HUES64 (cell line): ENCODE data around the gene TCP11L2.
A peak's percentile ranks its signal among the peaks of the same experiment; 100 is the strongest.

Experiments
- H3K27ac ChIP-seq: 2 replicates; pipeline ENCODE4 v1.7.0; 2013; ENCODE audit warnings: low read depth, low read length, inconsistent platforms
- H3K27me3 ChIP-seq: 2 replicates; pipeline ENCODE4 v1.6.1; 2013; ENCODE audit warnings: mild to moderate bottlenecking, low read length; ENCODE audit not compliant: insufficient read depth
- H3K36me3 ChIP-seq: 2 replicates; pipeline ENCODE4 v1.6.1; 2013; ENCODE audit warnings: mild to moderate bottlenecking, low read length; ENCODE audit not compliant: insufficient read depth
- H3K4me1 ChIP-seq: 2 replicates; pipeline ENCODE4 v1.6.1; 2013; ENCODE audit warnings: mild to moderate bottlenecking, low read length, moderate library complexity; ENCODE audit not compliant: insufficient read depth
- H3K4me3 ChIP-seq: 2 replicates; pipeline ENCODE4 v1.5.1; 2013; ENCODE audit warnings: mild to moderate bottlenecking, low read length, moderate library complexity
- H3K9ac ChIP-seq: 2 replicates; pipeline ENCODE4 v1.6.1; 2013; ENCODE audit warnings: mild to moderate bottlenecking, low read depth, low read length
- H3K9me3 ChIP-seq: 2 replicates; pipeline ENCODE4 v1.6.1; 2013; ENCODE audit warnings: low read depth, low read length; ENCODE audit not compliant: insufficient read depth
- WGBS: fragments of 150-250, 120-280 bp; methylation state at CpG from one replicate; pipeline ENCODE4 v1.1.7; 2013; ENCODE audit warnings: missing lambda C conversion rate; 5-methylcytosine and 5-hydroxymethylcytosine counted together

TCP11L2 gene

DNA sequence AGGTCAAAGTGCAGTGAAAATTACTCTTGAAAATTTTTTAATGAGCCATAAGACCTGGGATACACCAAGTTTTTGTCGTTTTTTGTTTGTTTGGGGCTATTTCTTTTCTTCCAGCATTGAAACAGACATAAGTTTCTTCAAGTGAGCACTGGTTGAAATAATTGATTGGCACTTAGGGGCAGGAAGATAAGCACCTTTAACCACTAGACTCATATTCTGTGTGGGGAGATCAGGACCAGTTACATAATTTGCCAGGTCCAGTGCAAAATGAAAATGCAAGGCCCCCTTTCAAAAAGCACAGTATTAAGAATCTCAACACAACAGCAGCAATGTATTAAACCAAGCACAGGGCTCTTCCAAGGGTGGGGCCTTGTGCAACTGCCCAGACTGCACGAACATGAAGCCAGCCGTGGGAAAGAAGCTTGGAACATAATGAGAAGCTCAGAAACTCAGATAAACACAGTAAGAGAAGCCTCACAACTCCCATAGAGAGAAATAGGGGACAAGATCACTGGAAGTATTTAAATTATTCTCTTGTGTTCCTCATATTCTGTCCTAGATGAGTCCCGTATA, 3.2 kb upstream of the TCP11L2 start:
- Histone ChIP-seq H3K27me3 (no peaks in the 10 kb centered on the region), H3K9ac (no peak overlapping the region), H3K36me3 (no peaks in the 10 kb centered on the region)

GRCh38 chr12:106300761-106301160, 1.8 kb upstream of the TCP11L2 start:
- Histone ChIP-seq H3K4me3 (no peak overlapping the region), H3K9ac (no peak overlapping the region), H3K27ac (no peak overlapping the region), H3K4me1 (peaks cover 17% of the 10 kb centered on the region), H3K36me3 (no peaks in the 10 kb centered on the region), H3K27me3 (no peaks in the 10 kb centered on the region), H3K9me3 (no peaks in the 10 kb centered on the region)
- WGBS = no CpG with 5 or more reads among the region's 1 CpG

More for the DNA sequence above, 3.2 kb upstream of the TCP11L2 start:
- WGBS = 85% methylated on average over 3 of the region's 4 CpGs
- no peak overlapping the region for H3K4me3 ChIP-seq
- no peaks in the 10 kb centered on the region for H3K9me3 ChIP-seq
- H3K4me1 ChIP-seq = peaks cover 12% of the 10 kb centered on the region
- no peak overlapping the region for H3K27ac ChIP-seq

GRCh38 chr12:106301241-106301610, 1.3 kb upstream of the TCP11L2 start:
- no peaks in the 10 kb centered on the region for H3K36me3 ChIP-seq
- peak overlapping the region; percentile 69 for H3K4me3 ChIP-seq
- no CpG with 5 or more reads among the region's 1 CpG for WGBS
- H3K27ac ChIP-seq = no peak overlapping the region; the same call in 1 of the 2 replicates
- no peak overlapping the region for H3K9ac ChIP-seq
- no peaks in the 10 kb centered on the region for H3K9me3 ChIP-seq
- H3K27me3 ChIP-seq = no peaks in the 10 kb centered on the region
- peaks cover 19% of the 10 kb centered on the region for H3K4me1 ChIP-seq

DNA sequence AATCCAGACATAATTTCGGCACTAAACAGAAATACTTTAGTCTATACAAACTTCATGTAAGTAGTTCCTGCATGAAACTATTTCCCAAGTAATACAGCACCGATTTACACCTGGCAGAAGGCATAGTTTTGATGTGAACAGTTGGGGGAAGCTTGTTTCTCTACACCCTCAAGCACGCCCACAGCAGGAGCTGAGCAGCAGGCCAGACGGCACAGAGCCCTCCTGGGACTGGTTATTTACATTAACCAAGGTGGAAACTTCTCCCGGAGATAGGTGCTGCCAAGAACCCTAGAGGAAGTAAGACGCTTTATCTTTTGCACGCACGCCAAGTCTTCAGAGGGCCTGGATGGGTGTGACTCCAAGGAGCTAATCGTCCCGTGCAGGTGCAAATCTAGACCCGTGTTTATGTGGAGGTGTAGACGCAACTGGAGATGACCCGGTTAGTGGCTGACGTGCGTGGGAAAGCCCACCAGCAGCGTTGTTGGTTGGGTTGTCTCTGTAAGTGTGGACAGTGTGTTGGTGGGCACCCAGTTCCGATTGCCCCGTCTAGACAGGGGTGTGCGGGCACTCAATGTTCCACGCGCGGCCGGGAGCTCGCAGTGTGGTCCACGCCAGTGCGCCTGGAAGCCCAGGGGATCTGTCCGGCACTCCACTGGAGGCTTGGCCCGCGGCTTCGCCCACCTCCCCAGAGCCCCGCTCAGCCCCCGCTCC, 767 bp upstream of the TCP11L2 start:
- Histone ChIP-seq H3K36me3 (no peaks in the 10 kb centered on the region), H3K9ac (peak overlapping the region; percentile 46; the same call in 1 of the 2 replicates), H3K4me3 (peak overlapping the region; percentile 69), H3K27ac (peak overlapping the region; percentile 28; the same call in 1 of the 2 replicates), H3K27me3 (no peaks in the 10 kb centered on the region), H3K4me1 (peaks cover 19% of the 10 kb centered on the region), H3K9me3 (no peaks in the 10 kb centered on the region)
- WGBS = 5% methylated on average over 29 of the region's 32 CpGs

DNA sequence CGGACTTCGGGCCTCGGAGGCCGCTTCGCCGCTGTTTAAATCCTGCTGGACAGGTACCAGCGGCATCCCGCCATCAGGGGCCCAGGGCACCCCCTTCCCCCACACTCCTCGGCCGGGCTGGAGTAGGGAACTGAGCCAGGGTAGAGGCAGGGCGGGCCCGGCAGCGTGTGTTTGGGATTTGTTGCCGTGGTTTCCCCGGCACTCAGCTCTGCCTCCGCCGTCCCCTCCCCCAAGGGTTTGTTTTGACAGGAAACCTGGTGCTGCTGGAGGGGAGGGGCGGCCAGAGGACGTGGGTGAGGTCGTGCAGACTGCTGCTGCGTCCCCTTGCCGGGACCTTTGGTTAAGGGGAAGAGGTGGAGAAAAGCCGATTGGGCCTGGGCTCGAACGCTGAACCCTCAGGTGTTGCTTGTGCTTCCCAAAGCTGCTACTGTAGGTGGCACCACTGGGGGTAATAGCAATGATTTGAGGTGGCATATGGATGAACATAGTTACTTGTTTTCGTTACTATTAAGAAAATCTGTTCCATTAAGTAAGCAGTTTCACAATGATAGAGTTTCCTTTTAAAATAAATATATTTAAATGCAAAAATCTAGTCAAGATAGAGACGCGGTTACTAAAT, 778 bp downstream of the TCP11L2 start:
- no peaks in the 10 kb centered on the region for H3K9me3 ChIP-seq
- peak overlapping the region; percentile 94 for H3K27ac ChIP-seq
- H3K4me3 ChIP-seq = peak overlapping the region; percentile 97
- H3K27me3 ChIP-seq = no peaks in the 10 kb centered on the region
- peak overlapping the region; percentile 100 for H3K9ac ChIP-seq
- H3K4me1 ChIP-seq = peaks cover 19% of the 10 kb centered on the region
- WGBS = 9% methylated on average over 28 of the region's 28 CpGs
- no peaks in the 10 kb centered on the region for H3K36me3 ChIP-seq

DNA sequence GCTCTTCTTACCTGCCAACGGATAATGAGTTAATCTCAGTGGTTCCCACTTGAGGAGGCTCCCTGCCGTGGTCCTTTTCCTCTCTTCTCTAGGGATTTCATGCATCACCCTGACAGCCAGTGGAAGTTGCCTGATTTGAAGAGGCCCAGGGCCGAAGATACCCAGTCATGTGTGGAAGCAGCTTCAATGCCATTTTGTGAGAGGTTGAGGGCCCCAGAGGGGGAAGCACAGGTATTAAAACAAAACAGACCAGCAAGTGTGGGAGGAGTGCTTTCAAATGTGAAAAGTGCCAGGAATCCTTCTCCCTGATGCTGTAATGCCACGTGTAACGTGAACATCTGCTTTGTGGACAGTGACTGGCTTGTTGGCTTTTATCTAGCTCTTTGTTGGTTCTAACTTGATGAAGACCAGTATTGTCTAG, 1.5 kb downstream of the TCP11L2 start:
- peaks cover 19% of the 10 kb centered on the region for H3K4me1 ChIP-seq
- H3K9ac ChIP-seq = no peak overlapping the region
- H3K36me3 ChIP-seq = no peaks in the 10 kb centered on the region
- 73% methylated on average over 5 of the region's 5 CpGs for WGBS
- no peak overlapping the region for H3K27ac ChIP-seq
- H3K27me3 ChIP-seq = no peaks in the 10 kb centered on the region
- H3K4me3 ChIP-seq = peak overlapping the region; percentile 97; the same call in 1 of the 2 replicates
- no peaks in the 10 kb centered on the region for H3K9me3 ChIP-seq

GRCh38 chr12:106304797-106305196, 2.3 kb downstream of the TCP11L2 start:
- Histone ChIP-seq H3K27ac (no peak overlapping the region), H3K27me3 (no peaks in the 10 kb centered on the region), H3K9me3 (no peaks in the 10 kb centered on the region), H3K4me1 (peaks cover 19% of the 10 kb centered on the region), H3K9ac (no peak overlapping the region), H3K36me3 (no peaks in the 10 kb centered on the region), H3K4me3 (no peak overlapping the region)
- 97% methylated on average over 6 of the region's 6 CpGs for WGBS

DNA sequence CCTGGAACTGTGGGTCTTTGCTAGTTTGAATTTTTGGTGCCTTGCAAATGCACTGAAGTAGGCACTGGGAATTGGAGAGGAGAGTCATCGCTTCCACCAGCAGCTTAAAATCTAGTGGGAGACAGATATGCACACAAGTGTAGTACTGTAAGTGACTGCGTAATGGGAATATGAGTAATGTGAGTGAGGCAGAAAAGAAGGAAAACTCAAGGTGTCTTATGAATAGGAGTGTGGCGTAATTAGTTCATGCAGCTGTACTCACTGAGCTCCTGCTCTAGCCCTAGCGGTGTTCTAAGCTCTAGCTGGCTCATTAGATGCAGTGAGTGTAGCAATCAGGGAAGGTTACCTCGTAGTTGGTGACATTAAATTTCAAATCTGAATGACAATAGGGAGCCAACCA, 2.8 kb downstream of the TCP11L2 start:
- 73% methylated on average over 5 of the region's 5 CpGs for WGBS
- no peak overlapping the region for H3K27ac ChIP-seq
- no peak overlapping the region for H3K9ac ChIP-seq
- no peaks in the 10 kb centered on the region for H3K36me3 ChIP-seq
- no peaks in the 10 kb centered on the region for H3K27me3 ChIP-seq
- no peaks in the 10 kb centered on the region for H3K9me3 ChIP-seq
- H3K4me1 ChIP-seq = peaks cover 19% of the 10 kb centered on the region
- H3K4me3 ChIP-seq = no peak overlapping the region

- Histone ChIP-seq H3K27me3 (no peaks in the 10 kb centered on the region), H3K36me3 (no peaks in the 10 kb centered on the region), H3K27ac (no peak overlapping the region), H3K9ac (no peak overlapping the region), H3K4me1 (peaks cover 14% of the 10 kb centered on the region), H3K9me3 (no peaks in the 10 kb centered on the region), H3K4me3 (no peak overlapping the region)
- 89% methylated on average over 1 of the region's 1 CpG for WGBS
Measured at GRCh38 chr12:106307181-106307580, 4.6 kb downstream of the TCP11L2 start.

DNA sequence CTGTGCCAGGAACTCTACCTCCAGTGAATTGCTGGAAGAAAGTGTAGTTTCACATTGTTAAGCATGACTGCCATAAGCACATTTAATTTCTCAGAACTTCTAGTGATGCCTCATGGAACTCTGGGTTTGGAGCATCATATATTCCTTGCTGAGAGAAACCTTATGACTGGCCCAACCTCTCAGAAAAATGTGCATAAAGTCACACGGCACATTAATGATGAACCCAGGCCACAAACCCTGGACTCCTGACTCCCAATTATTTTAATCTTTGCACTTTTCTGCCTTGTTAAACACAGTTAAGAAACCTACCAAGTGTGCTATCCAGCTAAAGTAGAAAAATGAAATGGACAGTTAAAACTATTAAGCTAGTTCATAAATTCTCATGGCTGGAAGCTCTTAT, 5.6 kb downstream of the TCP11L2 start:
- Histone ChIP-seq H3K9ac (no peak overlapping the region), H3K4me1 (peaks cover 14% of the 10 kb centered on the region), H3K27ac (no peak overlapping the region), H3K27me3 (no peaks in the 10 kb centered on the region), H3K4me3 (no peak overlapping the region), H3K36me3 (no peaks in the 10 kb centered on the region), H3K9me3 (no peaks in the 10 kb centered on the region)
- 95% methylated on average over 1 of the region's 1 CpG for WGBS

GRCh38 chr12:106308611-106309010, 6.1 kb downstream of the TCP11L2 start:
- Histone ChIP-seq H3K27me3 (no peaks in the 10 kb centered on the region), H3K4me1 (peaks cover 10% of the 10 kb centered on the region), H3K9me3 (no peaks in the 10 kb centered on the region), H3K9ac (no peak overlapping the region), H3K36me3 (no peaks in the 10 kb centered on the region), H3K4me3 (no peak overlapping the region), H3K27ac (no peak overlapping the region)
- 92% methylated on average over 3 of the region's 3 CpGs for WGBS
